ENCODE data around the gene METRNL.

GRCh38 chr17:83075270-83075880 is 4.0 kb upstream of the METRNL start:
- TF ChIP-seq CTCF (conservative IDR thresholded peaks at IDR 0.05) (no peak), EZH2 (IDR thresholded peaks at IDR 0.05; ENCODE audit: low read depth) (no peak)

Measured in PC-9 (cell line).